NOMO-1 (cell line): ENCODE results near the gene EMC8.

Experiments used
- DNase-seq, 2 experiments: peaks; one replicate each; lab custom pipeline; 2025; ENCODE audit not compliant: unreplicated experiment in 2 of 2; lab: John Stamatoyannopoulos, UW

The EMC8 gene

DNA sequence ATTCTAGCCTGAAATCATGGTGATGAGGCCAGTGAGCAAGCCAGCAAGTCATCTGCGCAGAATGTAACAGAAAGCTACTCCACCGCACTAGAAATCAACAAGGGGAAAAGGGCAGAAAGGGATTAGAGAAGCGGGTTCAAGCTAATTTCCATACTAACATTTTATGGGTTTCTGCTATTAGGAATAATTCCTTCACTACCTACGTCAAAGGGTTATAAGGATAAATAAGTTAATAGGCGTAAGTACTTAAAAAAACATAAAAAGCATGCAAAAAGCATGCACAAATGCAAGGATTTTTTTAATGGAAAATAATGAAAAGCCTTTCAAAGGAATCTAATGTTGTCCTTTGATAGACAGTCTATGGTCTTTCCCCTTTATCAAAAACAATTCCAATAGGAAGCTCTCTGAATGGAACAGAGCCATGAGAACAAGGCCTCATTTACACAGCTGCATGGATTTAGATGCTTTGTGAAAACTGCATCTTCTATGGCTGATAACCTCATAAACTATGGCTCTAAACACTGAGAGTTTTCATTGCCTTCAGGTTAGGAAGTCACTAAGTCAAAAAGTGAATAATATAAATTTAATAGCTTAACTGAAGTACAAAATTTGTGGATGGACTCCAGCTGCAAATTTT lies 5.6 kb downstream of the EMC8 start:
- DNase-seq, result no peak

GRCh38 chr16:85789773-85790172 lies 9.6 kb downstream of the EMC8 start:
- DNase-seq, result no peak

DNA sequence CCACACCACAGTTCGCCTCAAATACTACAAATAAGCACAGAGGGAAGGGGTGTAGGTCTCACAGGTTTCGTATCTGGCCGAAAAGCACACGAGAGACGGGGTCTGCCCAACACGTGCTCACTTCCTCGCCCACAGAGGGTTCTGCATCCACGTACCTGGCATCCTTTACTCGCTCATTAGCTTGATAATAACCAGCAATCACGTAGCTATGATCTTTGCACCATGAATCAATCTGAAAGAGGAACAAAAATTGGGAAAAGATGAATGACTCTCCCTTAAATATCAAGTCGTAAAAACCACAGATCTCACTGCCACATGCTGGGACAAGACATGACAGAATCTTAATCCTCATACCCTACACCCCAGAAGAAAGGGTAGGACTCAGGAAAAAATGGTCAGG lies 10.5 kb downstream of the EMC8 start:
- no peak for DNase-seq

DNA sequence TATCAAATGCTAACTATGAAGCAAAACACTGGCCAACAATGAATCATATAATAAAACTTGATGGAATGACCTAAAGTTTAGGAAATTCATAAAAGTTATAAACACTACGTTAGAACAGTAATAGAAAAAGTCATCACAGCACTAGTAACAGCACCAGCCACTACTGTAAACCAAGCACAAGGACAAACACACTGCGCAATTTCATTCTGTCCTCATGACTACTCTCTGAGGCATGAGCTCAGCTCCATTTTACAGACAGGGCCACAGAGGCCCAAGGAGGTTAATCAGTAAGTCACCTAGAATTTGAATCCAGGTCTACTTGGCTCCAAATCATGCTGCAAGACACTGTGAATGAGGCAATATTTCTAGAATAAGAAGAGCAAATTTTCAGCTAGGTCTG lies 13.4 kb downstream of the EMC8 start:
- no peak for DNase-seq

DNA sequence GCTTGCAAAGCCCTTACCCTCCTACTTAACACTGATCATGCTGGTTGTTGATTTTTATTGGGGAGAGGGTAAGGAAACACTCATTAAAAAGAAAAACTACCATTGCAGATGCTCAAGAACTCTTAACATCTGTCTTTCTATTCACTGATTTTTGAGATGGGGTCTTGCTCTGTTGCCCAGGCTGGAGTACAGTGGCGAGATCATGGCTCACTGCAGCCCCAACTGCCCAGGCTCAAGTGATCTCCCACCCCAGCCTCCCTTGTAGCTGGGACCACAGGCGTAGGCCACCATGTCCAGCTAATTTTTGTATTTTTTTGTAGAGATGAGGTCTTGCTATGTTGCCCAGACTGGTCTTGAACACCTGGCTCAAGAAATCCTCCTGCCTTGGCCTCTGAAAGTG lies 14.5 kb downstream of the EMC8 start:
- DNase-seq, result no peak

- no peak for DNase-seq
These were observed 15.9 kb downstream of the EMC8 start for GRCh38 chr16:85783441-85783840.

- DNase-seq, result peak; percentile 26 to 30
These were observed 16.9 kb downstream of the EMC8 start for GRCh38 chr16:85782451-85782850.

DNA sequence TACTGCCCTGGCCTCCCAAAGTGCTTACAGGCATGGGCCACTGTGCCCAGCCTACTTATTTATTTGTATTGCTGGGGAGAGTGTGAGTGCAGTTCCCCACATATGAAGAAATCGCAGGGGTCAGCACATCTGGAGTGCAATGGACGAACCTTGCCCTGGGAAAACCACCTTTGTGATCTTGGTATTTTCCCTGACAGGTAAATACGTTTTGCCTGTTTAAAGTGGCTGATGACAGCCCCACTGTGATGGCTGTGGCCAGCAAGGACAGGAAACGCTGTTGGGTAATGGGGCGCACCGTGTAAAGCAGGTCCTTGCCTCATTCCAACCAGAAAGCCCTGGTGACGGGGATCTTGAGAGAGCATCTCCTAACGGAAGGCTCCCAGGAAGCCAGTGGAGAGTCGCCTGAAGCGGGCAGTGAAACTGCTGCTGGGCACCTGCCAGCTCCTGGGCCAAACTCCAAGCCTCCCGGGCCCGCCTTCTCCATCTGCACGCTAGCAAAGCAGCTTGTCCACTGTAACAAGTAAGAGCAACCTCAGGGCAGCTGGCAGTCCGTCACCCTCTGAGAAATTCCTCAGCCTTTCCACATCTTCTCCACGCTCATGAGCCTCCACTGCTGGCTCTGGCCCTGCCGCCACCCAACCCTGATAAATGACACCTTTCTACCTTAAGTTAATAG lies 17.5 kb downstream of the EMC8 start:
- DNase-seq, result no peak

- DNase-seq, result no peak
These were observed 18.2 kb downstream of the EMC8 start for GRCh38 chr16:85781156-85781555.

GRCh38 chr16:85780281-85780680 lies 19.1 kb downstream of the EMC8 start:
- DNase-seq, result no peak

- DNase-seq, result no peak
These were observed 20.5 kb downstream of the EMC8 start for GRCh38 chr16:85778873-85779272.

GRCh38 chr16:85777583-85778310 lies 21.6 kb downstream of the EMC8 start:
- DNase-seq, result no peak

GRCh38 chr16:85774811-85775210 lies 24.5 kb downstream of the EMC8 start:
- DNase-seq, result no peak

- no peak for DNase-seq
These were observed 25.2 kb downstream of the EMC8 start for GRCh38 chr16:85774136-85774535.

DNA sequence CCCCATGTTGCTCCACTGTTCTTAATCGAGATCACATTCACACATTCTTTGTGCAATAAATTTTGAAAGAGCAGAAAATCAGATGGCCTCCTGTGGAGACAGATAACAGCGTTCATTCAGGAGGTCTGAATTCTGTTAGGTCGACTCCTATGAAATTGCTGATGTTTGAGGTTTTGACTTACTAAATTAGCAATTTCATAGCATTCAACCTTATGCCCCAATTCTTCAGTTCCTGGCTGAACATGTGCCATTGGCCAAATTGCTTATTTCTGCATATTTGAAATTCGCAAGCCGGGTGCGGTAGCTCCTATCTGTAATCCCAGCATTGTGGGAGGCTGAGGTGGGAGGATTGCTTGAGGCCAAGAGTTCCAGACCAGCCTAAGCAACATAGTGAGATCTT lies 26.3 kb downstream of the EMC8 start:
- DNase-seq, result no peak

GRCh38 chr16:85770741-85771140 lies 28.6 kb downstream of the EMC8 start:
- no peak for DNase-seq

DNA sequence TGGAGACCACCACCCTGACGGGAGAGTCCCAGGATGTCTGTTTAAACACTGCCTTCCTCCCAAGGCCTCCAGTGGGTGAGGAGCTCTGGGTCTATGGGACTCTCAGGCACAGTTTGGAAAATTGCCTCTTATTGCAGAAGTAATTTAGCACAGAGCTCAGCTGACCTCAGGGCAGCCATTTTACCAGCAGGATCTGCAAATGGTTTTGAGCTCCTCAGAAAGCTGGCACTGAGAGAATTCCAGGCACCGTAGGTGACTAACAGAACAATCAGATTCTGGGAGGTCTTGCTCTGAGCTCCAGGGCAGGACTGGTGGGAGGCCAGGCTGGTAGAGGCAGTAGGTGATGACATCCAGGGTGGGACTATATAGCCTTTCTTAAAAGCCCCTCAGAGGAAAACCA lies 31.1 kb downstream of the EMC8 start:
- no peak for DNase-seq

- no peak for DNase-seq
These were observed 31.8 kb downstream of the EMC8 start for GRCh38 chr16:85767531-85767930.

DNA sequence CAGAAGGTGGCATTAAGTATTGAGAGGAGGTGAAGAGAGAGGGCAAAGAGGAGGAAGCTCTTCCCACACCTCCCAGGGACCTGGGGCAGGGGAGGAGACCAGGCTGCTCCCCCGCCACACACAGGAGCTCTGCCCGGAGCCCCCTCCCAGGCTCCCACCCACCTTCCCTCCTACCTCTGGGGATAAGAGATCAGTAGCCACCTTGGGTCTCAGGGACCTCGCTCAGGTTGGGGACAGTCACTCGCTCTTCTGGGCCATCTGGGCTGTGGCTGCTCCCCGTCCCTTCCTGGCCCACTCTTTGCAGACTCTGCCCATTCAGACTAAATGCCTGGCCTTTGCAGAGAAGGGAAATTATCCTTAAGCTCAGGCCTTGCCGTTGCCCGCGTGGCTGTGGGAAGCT lies 33.6 kb downstream of the EMC8 start:
- no peak for DNase-seq

- DNase-seq, result no peak
These were observed 34.1 kb downstream of the EMC8 start for GRCh38 chr16:85765211-85765610.

DNA sequence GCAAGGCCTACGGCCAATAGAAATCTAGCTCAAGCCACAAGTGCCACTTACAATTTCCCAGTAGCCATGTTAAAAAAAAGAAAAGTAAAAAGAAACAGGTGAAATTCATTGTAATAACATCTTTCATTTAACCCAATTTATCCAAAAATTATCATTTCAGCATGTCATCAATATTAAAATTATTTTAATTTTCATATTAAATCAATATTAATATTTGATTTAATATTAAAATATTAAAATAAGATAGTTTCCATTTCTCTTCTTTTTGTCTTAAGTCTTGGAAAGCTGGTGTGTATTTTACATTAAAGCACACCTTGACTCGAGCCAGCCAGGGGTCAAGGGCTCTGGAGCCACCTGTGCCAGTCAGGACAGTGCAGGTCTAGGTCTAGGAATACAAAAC lies 35.7 kb downstream of the EMC8 start:
- no peak for DNase-seq

- DNase-seq, result no peak
These were observed 36.4 kb downstream of the EMC8 start for GRCh38 chr16:85762970-85763369.
